ENCODE measurements around the gene ST8SIA4.

Gene ST8SIA4

DNA sequence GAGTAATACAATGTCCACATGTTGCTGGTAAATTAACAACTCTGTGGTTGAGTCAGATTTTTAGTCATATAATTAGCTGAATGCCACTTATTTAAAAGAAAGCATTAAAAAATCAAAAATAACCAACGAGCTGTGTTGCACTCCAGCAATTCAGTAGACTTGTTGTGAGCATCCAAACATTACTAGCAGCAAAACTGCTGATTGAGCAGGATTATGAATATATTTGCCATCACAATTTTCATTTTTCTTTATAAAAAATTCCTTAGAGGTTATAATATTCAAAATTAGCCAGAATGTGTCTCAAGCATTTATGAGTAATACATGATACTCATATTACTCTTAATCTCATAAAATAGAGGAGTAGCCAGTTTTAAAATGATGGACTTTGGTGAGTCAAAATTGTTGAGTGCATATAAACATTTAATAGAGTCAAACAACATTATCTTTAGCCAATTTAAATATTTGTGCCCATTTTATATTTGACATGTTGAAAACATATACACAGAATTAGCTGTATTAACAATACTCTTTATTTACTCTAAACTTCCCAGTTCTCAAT, 44.0 kb downstream of the ST8SIA4 start:
- in situ Hi-C loops (cut with MboI; ENCODE audit: low sequenced_read_pairs, unreplicated experiment) = loop anchor here (5.0 kb wide), 1 partner anchor 38 kb away; no protein-coding TSS in a partner anchor
- DNase-seq (ENCODE audit: low spot score) = no peak

DNA sequence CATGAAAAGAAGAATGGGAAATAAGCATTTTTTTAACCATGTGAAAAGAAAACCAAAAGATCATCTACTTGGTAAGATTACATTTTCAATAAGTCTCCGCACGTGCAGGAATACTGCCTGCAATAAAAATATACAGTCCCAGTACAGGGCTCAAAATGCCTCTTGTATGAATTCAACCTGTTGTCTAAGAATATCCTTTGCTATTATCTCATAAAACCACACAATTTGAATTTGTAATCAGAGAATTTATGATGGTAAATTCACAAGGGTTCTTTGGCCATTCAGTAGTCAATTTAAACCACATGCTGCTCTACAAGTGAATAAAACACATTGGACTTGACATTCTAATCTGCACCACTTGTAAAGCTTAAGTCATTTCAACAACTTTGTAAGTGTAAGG, 46.6 kb downstream of the ST8SIA4 start:
- TF ChIP-seq, protein P1, sequence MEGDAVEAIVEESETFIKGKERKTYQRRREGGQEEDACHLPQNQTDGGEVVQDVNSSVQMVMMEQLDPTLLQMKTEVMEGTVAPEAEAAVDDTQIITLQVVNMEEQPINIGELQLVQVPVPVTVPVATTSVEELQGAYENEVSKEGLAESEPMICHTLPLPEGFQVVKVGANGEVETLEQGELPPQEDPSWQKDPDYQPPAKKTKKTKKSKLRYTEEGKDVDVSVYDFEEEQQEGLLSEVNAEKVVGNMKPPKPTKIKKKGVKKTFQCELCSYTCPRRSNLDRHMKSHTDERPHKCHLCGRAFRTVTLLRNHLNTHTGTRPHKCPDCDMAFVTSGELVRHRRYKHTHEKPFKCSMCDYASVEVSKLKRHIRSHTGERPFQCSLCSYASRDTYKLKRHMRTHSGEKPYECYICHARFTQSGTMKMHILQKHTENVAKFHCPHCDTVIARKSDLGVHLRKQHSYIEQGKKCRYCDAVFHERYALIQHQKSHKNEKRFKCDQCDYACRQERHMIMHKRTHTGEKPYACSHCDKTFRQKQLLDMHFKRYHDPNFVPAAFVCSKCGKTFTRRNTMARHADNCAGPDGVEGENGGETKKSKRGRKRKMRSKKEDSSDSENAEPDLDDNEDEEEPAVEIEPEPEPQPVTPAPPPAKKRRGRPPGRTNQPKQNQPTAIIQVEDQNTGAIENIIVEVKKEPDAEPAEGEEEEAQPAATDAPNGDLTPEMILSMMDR (IDR thresholded peaks at IDR 0.05; ENCODE audit: borderline replicate concordance, control extremely low read depth, extremely low read depth, insufficient read depth, missing control alignments) = no peak
- in situ Hi-C loops (cut with MboI; ENCODE audit: low sequenced_read_pairs, unreplicated experiment) = loop anchor here (5.0 kb wide), 1 partner anchor 41 kb away; no protein-coding TSS in a partner anchor
- DNase-seq (ENCODE audit: low spot score) = no peak

More for the DNA sequence above, 44.0 kb downstream of the ST8SIA4 start:
- TF ChIP-seq, protein P1 (IDR thresholded peaks at IDR 0.05; ENCODE audit: borderline replicate concordance, control extremely low read depth, extremely low read depth, insufficient read depth, missing control alignments) = no peak

DNA sequence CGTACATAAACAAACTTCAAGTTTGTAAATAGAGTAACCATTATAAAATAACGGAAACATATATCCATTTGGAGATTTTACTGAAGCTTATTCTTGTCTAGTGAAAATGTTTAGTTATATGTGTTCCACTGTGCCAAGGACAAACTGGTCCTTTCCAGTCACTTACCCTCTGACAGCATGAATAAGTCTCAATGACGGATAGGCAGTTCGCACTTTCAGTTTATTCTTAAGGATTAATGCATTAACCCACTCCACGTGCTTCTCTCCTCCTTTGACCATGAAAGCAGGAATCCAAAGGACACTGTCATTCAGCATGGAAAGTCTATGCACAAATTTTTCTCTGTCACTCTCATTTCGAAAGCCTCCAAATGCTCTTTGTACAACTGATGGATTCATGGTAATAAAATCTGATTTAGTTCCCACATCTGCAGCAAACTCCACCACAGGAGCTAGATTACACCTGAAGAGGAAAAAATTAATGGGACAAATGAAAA, 47.1 kb downstream of the ST8SIA4 start:
- TF ChIP-seq, protein P1 (IDR thresholded peaks at IDR 0.05; ENCODE audit: borderline replicate concordance, control extremely low read depth, extremely low read depth, insufficient read depth, missing control alignments) = no peak
- in situ Hi-C loops (cut with MboI; ENCODE audit: low sequenced_read_pairs, unreplicated experiment) = loop anchor here (5.0 kb wide), 1 partner anchor 41 kb away; no protein-coding TSS in a partner anchor
- DNase-seq (ENCODE audit: low spot score) = no peak

DNA sequence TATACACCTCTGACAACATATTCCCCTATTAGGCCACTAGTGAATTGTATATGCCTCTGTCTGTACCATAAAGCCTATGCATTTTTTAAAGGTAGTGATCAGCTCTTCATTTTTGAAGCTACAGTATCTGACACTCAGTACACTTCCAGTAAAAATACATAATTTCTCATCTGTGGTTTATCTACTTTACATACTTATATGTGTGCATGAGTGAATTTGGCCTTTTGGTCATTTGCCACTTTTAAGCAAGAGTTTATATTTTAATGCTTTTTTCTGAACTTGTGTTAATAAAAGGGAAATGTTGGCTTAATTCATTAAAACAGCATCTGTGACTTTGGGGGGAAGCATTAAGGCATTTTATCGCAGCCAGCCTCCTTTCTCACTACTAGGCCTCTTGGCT, 47.8 kb downstream of the ST8SIA4 start:
- DNase-seq (ENCODE audit: low spot score) = no peak
- in situ Hi-C loops (cut with MboI; ENCODE audit: low sequenced_read_pairs, unreplicated experiment) = loop anchor here (5.0 kb wide), 1 partner anchor 42 kb away; no protein-coding TSS in a partner anchor
- TF ChIP-seq, protein P1 (IDR thresholded peaks at IDR 0.05; ENCODE audit: borderline replicate concordance, control extremely low read depth, extremely low read depth, insufficient read depth, missing control alignments) = no peak

DNA sequence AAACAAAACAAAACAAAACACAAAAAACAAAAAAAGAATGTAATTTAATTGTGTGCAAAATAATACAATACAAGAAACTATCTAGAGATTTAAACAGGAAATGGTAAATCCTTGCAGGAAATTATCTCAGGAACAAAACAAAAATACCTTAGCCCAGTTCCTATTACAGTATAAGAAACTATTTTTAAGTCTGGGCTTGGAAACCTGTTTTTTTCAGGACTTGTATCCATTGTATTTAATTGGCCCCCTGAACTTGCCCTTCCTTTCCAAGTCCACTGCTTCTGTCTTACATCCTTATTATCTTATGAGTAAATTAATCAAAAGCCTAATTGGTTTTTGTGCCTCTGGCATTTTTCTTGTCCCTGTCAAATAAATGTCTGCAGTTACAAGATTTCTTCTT, 48.5 kb downstream of the ST8SIA4 start:
- TF ChIP-seq, protein P1 (IDR thresholded peaks at IDR 0.05; ENCODE audit: borderline replicate concordance, control extremely low read depth, extremely low read depth, insufficient read depth, missing control alignments) = no peak
- in situ Hi-C loops (cut with MboI; ENCODE audit: low sequenced_read_pairs, unreplicated experiment) = no loop called here
- no peak for DNase-seq (ENCODE audit: low spot score)

DNA sequence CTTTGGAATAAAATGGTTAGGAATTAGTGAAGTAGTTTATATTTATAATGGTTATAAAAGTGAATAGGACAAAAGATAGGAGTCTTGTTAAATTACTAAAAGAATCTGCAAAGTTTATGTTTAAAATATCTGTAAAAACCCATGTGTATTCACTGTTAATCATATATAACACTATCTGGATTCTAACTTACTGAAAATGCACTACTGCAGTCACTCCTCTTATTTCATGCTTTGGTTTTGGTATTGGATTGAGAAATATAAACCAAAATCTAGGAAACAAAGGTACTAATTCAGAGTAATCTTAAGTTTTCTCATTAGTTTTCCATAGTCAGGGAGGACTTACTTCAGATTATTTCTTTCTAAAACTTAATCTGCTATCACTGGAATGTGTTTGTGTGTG, 49.5 kb downstream of the ST8SIA4 start:
- in situ Hi-C loops (cut with MboI; ENCODE audit: low sequenced_read_pairs, unreplicated experiment) = no loop called here
- TF ChIP-seq, protein P1 (IDR thresholded peaks at IDR 0.05; ENCODE audit: borderline replicate concordance, control extremely low read depth, extremely low read depth, insufficient read depth, missing control alignments) = no peak
- DNase-seq (ENCODE audit: low spot score) = no peak

Measured in GM13976 (cell line).